CD4-positive, alpha-beta T cell treated with Interleukin-2 at 100 ng/mL for 4 hours (primary cell): ENCODE measurements around the gene GSTP1.
"Not testable (repeated sequence)": the region's sequence is repeated elsewhere in the genome, so short reads cannot be mapped to it uniquely, and the experiment has no call there.

Experiments used
- DNase-seq: peaks from one replicate; pipeline ENCODE4 v3.0.0-alpha.2; 2020; ENCODE audit warnings: low spot score

GSTP1 gene

DNA sequence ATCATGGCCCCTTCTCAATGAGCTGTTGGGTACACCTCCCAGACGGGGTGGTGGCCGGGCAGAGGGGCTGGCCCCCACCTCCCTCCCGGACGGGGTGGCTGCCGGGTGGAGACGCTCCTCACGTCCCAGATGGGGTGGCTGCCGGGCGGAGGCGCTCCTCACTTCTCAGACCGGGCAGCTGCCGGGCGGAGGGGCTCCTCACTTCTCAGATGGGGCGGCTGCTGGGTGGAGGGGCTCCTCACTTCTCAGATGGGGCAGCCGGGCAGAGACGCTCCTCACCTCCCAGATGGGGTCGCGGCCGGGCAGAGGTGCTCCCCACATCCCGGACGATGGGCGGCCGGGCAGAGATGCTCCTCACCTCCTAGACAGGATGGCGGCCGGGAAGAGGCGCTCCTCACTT is 14.4 kb downstream of the GSTP1 start:
- DNase-seq, result not testable (repeated sequence)

GRCh38 chr11:67599149-67599548 is 15.5 kb downstream of the GSTP1 start:
- DNase-seq, result no peak

DNA sequence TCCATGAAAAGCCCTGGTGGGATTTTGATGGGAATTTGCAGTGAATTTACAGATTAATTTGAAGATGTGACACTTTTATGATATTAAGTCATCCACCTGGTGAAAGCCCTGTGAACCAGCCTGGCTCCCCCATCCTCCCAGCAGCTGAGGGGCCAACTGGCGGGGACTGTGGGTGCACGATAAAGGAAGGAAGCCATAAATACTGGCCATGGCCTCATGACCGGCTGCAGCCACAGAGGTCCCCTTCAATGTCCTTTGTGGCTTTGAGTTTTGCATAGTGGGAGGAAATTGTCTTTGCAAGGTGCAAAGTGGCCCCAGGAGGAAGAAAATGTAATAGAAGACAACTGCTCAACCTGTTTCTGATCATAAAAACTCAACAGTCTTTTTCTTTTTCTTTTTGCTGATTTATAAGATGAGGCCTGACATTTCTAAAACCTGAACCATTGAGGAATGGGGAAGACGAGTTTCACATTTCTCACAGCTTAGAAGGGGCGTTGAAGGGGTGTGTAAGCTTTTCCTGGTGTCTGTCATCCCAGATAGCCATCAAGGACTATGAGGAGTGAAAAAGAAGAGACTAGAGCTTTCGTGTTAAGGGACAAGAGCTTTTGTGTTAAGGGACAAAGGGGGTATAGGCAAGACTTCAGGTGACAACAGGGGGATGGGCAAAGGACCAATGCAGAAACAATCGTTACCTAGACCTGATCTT is 16.9 kb downstream of the GSTP1 start:
- no peak for DNase-seq

GRCh38 chr11:67601098-67601497 is 17.5 kb downstream of the GSTP1 start:
- no peak for DNase-seq

DNA sequence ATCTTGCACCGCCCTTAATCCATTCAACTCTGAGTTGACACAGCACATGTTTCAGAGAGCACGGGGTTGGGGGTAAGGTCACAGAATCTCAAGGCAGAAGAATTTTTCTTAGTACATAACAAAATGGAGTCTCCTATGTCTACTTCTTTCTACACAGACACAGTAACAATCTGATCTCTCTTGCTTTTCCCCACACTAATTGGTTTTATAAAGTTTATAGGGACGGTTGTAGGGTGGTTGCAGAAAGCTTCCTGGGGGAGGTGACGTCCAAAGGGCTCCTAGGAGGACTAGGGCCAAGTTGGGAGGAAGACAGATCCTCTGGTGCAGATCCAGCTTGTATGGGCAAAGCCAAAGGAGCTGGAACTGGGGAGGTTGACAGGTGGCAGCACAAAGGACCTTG is 20.5 kb downstream of the GSTP1 start:
- not testable (repeated sequence) for DNase-seq

DNA sequence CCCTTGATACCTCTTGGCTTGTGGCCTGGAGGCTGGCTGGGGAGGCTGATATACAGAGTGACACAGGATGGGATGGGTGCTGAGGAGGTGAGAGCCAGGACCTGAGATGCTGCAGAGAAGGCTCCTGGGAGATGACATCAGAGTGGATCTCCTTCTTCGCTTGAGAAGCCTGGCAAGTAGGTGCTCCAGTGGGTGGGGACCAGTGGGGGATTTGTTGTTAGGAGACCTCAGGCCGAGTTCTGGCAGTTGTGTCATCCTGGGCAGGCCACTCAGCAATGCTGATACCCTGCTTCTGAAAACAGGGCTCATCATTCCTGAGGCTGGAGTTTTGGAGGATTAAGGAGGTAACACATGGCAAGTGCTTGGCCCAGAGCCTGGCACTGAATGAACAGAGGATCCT is 21.2 kb downstream of the GSTP1 start:
- no peak for DNase-seq

DNA sequence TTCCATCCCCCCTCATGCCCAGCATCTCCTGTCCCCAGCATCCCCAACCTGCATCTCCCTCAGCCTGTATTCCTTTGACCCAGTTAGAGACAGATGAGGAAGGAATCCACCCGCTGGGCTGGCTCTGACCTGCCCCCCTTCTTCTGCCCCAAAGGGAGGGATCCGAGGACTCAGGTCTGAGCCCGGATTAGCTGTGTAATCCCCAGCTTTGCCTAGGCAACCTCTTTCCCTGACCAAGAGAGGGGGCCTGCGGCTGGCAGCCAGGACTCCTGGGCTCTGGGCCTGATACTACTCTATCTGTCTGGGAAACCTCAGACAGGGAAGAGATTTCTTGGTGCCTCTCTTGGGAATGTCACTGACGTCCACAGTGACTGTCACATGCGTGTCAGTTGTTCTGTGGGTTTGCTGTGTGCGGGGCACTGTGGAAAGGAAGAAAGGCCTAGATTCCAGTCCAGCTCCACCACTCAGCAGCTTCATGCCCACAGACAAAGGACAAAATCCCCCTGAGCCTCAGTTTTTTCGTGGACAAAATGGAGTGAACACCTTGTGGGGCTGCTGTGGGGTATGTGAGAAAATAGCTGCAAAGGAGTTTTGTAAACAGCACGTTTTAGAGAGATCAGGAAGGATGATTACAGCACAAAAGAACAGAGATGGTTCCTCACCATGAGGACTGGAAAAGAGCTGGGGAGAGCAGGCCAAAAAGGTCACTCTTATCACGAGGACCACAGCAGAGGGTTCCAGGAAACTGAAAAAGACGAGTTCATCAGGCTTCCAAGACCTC is 21.8 kb downstream of the GSTP1 start:
- no peak for DNase-seq

DNA sequence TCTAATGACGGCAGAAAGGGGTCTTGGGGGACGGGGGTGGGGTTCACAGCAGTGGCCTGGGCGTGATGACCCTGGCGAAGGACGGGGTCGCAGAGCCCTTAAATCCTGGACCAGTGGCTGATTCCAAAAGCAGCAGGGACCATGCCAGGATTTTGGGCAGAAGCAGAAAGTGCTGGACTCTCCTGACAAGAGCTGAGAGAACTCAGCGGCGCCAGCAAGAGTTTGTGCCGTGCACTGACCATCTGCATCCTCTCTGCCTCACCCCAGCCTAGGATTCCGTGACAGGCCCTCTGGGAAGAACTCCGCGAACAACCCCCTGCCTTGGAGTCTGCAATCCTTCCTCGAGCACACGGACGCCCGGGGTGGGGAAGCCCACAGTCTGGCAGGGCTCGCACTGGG is 22.5 kb downstream of the GSTP1 start:
- no peak for DNase-seq

GRCh38 chr11:67606492-67607295 is 23.1 kb downstream of the GSTP1 start, which contains the start of gene NDUFV1:
NDUFV1 (plus strand) TSS chr11:67606936; CDS start chr11:67607005, 69 bp downstream.
- peak; percentile 96 for DNase-seq

GRCh38 chr11:67607507-67607906 is 23.9 kb downstream of the GSTP1 start:
- no peak for DNase-seq

DNA sequence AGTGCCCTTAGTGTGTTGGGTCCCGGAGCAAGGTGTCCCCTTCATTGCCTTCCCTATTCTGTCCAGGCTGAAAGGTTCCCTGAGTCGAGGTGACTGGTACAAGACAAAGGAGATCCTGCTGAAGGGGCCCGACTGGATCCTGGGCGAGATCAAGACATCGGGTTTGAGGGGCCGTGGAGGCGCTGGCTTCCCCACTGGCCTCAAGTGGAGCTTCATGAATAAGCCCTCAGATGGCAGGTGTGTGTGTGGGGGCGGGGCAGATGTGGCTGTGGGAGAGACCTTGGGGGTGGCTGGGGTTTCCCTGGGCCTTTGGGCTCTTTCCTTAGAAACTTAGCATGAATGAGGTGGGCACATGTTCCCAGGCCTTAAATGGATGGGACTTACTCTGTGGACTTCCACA is 24.9 kb downstream of the GSTP1 start:
- DNase-seq, result no peak

- no peak for DNase-seq
Measured at GRCh38 chr11:67609316-67609715, 25.7 kb downstream of the GSTP1 start.

GRCh38 chr11:67610302-67610868 is 26.8 kb downstream of the GSTP1 start:
- no peak for DNase-seq

GRCh38 chr11:67611165-67611564 is 27.6 kb downstream of the GSTP1 start:
- no peak for DNase-seq

DNA sequence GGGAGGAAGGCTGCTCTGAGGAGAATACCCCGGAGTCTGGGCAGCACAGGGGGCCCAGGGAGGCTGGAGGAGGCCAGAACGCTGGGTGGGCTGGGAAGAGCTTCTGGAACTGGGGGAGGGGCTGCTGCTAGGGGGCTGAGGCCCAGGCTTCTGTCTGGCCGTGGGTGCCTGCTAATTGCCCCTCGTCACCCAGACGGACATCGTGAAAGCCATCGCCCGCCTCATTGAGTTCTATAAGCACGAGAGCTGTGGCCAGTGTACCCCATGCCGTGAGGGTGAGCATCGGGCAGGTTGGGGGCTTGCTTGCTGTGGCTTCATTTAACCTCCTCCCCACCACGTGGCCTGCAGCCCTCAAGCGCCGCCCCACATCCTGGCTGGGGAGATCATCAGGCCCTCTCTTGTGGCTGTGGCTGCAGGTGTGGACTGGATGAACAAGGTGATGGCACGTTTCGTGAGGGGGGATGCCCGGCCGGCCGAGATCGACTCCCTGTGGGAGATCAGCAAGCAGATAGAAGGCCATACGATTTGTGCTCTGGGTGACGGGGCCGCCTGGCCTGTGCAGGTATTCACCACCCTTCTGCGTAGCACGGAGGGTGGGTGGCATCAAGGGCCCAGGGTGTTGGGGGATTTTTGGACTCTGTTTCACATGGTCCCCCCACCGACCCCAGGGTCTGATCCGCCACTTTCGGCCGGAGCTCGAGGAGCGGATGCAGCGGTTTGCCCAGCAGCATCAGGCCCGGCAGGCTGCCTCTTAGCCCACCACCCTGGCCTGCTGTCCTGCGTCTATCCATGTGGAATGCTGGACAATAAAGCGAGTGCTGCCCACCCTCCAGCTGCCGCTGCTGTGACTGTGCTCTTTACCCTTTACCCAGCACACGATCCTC is 28.3 kb downstream of the GSTP1 start:
- DNase-seq, result no peak

DNA sequence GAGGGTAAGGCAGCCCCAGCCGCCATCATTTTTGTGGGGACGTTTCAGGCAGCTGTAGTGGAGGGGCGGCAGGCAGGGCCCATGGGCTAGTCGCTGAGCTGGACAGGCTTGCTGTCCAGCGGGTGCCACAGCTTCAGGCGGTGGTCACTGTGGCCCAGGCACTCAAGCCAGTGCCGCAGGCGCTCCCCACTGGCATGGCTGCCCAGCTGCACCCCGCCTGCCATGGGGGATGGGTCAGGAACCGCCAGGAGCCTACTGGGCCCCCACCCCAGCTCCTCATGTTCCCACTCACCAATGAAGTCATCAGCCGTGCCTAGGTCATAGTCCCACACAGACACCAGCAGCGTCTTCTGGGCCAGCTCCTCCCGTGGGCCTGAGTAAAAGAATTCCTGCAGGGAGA is 29.1 kb downstream of the GSTP1 start:
- no peak for DNase-seq

- no peak for DNase-seq
Measured at GRCh38 chr11:67613313-67613959, 29.8 kb downstream of the GSTP1 start.

DNA sequence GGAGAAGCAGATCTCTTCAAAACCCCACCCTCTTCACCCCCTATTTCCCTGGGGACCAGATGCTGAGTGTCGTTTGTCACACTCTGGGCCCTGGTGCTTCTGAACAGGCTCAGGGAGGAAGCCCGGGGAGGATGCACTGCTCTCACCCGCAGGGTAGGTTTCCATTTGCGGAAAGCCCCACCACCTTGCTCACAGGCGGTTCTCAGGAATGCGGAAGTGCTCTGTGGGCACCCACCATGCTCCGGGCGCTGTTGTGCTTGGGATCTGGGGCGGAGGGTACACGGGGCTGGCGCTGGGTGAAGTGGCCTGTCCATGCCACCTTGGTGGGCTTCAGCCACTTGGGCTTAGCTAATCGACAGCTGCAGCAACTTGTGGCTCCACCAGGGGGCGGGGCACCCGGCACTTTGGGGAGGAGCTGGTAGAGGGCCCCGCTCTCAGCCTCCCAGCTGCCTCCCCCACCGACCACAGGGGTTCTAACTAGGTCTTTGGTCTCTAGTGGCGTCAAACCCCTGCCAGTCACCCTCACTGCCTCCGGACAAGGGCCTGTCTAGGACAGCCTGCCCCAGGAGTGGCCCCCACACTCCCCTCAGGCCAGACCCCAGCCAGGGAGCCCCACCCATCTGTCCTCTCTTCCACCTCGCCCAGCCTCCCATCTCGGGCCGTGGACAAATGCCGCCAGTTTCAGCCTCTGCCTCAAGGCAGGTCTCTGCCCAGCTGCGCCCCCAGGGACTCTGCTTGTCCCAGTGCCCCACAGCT is 30.5 kb downstream of the GSTP1 start:
- DNase-seq, result peak; percentile 86

GRCh38 chr11:67614730-67615714 is 31.4 kb downstream of the GSTP1 start:
- DNase-seq, result peak; percentile 50
